HG02588 (cell line): Measurements from ENCODE around the gene CASR.
"Not testable (repeated sequence)": the region's sequence is repeated elsewhere in the genome, so short reads cannot be mapped to it uniquely, and the experiment has no call there.

Source experiments
- ATAC-seq: cut with Tn5 transposase; IDR thresholded peaks from one replicate; pipeline ENCODE4 v1.9.1; 2021; ENCODE audit warnings: mild to moderate bottlenecking, moderate library complexity; ENCODE audit not compliant: unreplicated experiment

Gene CASR

GRCh38 chr3:122183521-122183892 is at the start of gene CASR:
Gene CASR, plus strand, starts transcription at chr3:122183668. Its CDS starts 70,522 bp downstream, at chr3:122254190.
- no peak for ATAC-seq

GRCh38 chr3:122146466-122146865 is 37.0 kb upstream of the CASR start:
- peak; percentile 98 for ATAC-seq

GRCh38 chr3:122148941-122149627 is 34.4 kb upstream of the CASR start:
- no peak for ATAC-seq

GRCh38 chr3:122151480-122151879 is 32.0 kb upstream of the CASR start:
- ATAC-seq, result no peak

GRCh38 chr3:122164983-122165382 is 18.5 kb upstream of the CASR start:
- ATAC-seq, result not testable (repeated sequence)

- ATAC-seq, result no peak
These were observed 15.8 kb upstream of the CASR start for GRCh38 chr3:122167630-122168029.

- no peak for ATAC-seq
These were observed 15.4 kb upstream of the CASR start for GRCh38 chr3:122168044-122168443.

GRCh38 chr3:122169911-122170310 is 13.6 kb upstream of the CASR start:
- ATAC-seq, result no peak

GRCh38 chr3:122171361-122171760 is 12.1 kb upstream of the CASR start:
- ATAC-seq, result not testable (repeated sequence)

GRCh38 chr3:122178711-122179110 is 4.8 kb upstream of the CASR start:
- ATAC-seq, result no peak

- ATAC-seq, result no peak
These were observed 574 bp downstream of the CASR start for GRCh38 chr3:122183893-122184590.

- no peak for ATAC-seq
These were observed 1.1 kb downstream of the CASR start for GRCh38 chr3:122184591-122184929.

GRCh38 chr3:122186372-122186771 is 2.9 kb downstream of the CASR start:
- ATAC-seq, result no peak

GRCh38 chr3:122188737-122189136 is 5.3 kb downstream of the CASR start:
- ATAC-seq, result no peak

- no peak for ATAC-seq
These were observed 5.9 kb downstream of the CASR start for GRCh38 chr3:122189357-122189756.

- ATAC-seq, result no peak
These were observed 7.1 kb downstream of the CASR start for GRCh38 chr3:122190525-122190924.

- ATAC-seq, result no peak
These were observed 15.5 kb downstream of the CASR start for GRCh38 chr3:122198966-122199365.

- no peak for ATAC-seq
These were observed 16.1 kb downstream of the CASR start for GRCh38 chr3:122199552-122199951.

- ATAC-seq, result no peak
These were observed 17.2 kb downstream of the CASR start for GRCh38 chr3:122200661-122201060.

- not testable (repeated sequence) for ATAC-seq
These were observed 18.0 kb downstream of the CASR start for GRCh38 chr3:122201476-122201875.

GRCh38 chr3:122208579-122208978 is 25.1 kb downstream of the CASR start:
- no peak for ATAC-seq

- no peak for ATAC-seq
These were observed 30.2 kb downstream of the CASR start for GRCh38 chr3:122213650-122214049.

- no peak for ATAC-seq
These were observed 31.2 kb downstream of the CASR start for GRCh38 chr3:122214711-122215110.
